K562 (cell line): ENCODE results near the gene CSF2. TPM values are rescaled to one million over a fixed set of nuclear protein-coding genes. Genes with fewer than 3 reads are reported as not detected.

Experiments
- ATAC-seq: fragments of 200-7000 bp; cut with Tn5 transposase; 3 replicates; pipeline ENCODE4 v1.9.1; 2020; ENCODE audit warnings: moderate library complexity
- BruUV-seq: library from RNA; stranded (reverse); fragments of 400-500 nt; replicated peaks from 2 replicates; lab custom pipeline; 2021; lab: Mats Ljungman, UMichigan
- CTCF ChIA-PET: fragments of 300-600 bp; formaldehyde crosslinking; extraction: SDS; loops from one replicate; lab custom pipeline; 2021; ENCODE audit warnings: low intra/inter-chr PET ratio; lab: Yijun Ruan, JAX
- POLR2A ChIA-PET: fragments of 300-600, 350-650 bp; sonication (Branson Sonifier 250); formaldehyde crosslinking; extraction: SDS; loops from one replicate; lab custom pipeline; 2021; ENCODE audit warnings: antibody characterized with exemption, inconsistent platforms; lab: Yijun Ruan, JAX
- DNase-seq, 4 experiments: peaks; one replicate each; pipeline versions ENCODE4 v3.0.0 to v3.0.0-alpha.2; 2011 to 2018; ENCODE audit warnings: low spot score in 3 of 4, mixed read lengths in 3 of 4; ENCODE audit errors: extremely low read depth in 1 of 4
- FAIRE-seq: peaks from 2 replicates; lab custom pipeline; 2011; peaks lifted over from hg19 to GRCh38; lab: Jason Lieb, UNC
- H2AFZ ChIP-seq: 2 replicates; pipeline ENCODE4 v1.6.0; 2011; ENCODE audit warnings: low read depth, low read length, control low read depth, inconsistent platforms
- H3K27ac ChIP-seq: fragments of 200-600 bp; 3 replicates; pipeline ENCODE4 v1.8.0; 2011; ENCODE audit warnings: low read depth, mild to moderate bottlenecking, control low read depth, inconsistent platforms, low read length, moderate library complexity, mixed read lengths; ENCODE audit errors: extremely low read depth
- H3K27me3 ChIP-seq, 2 experiments: fragments of 300-600 bp in 1 of 2; 2 replicates in 1 of 2; 3 replicates in 1 of 2; pipeline versions ENCODE4 v1.6.0 to v1.8.0; 2011; ENCODE audit warnings: inconsistent platforms in 2 of 2, low read length in 2 of 2, mild to moderate bottlenecking in 1 of 2, mixed read lengths in 1 of 2, moderate library complexity in 1 of 2; ENCODE audit not compliant: control insufficient read depth in 2 of 2, insufficient read depth in 2 of 2
- H3K36me3 ChIP-seq: fragments of 300-600 bp; 3 replicates; pipeline ENCODE4 v1.8.0; 2011; ENCODE audit warnings: mild to moderate bottlenecking, low read length, inconsistent platforms; ENCODE audit not compliant: control insufficient read depth, insufficient read depth
- H3K4me1 ChIP-seq, 2 experiments: fragments of 200-600 bp in 1 of 2; replicated peaks in 1 of 2; 2 replicates in 1 of 2; 3 replicates in 1 of 2; pipeline versions ENCODE4 v1.5.1 to v1.8.0; 2011; ENCODE audit warnings: inconsistent platforms in 2 of 2, low read length in 2 of 2, mild to moderate bottlenecking in 1 of 2, mixed read lengths in 1 of 2, moderate library complexity in 1 of 2; ENCODE audit not compliant: control insufficient read depth in 2 of 2, insufficient read depth in 2 of 2
- H3K4me2 ChIP-seq: 2 replicates; pipeline ENCODE4 v1.6.1; 2011; ENCODE audit warnings: low read length, control low read depth, inconsistent platforms, mixed read lengths; ENCODE audit not compliant: insufficient read depth
- H3K4me3 ChIP-seq: fragments of 200-600 bp; sonication (generic), shearing (Covaris generic); 2 replicates; pipeline ENCODE4 v1.5.1; 2016; ENCODE audit warnings: control low read depth, inconsistent platforms
- H3K79me2 ChIP-seq: fragments of 200-600 bp; 3 replicates; pipeline ENCODE4 v1.8.0; 2011; ENCODE audit warnings: low read length, inconsistent platforms; ENCODE audit not compliant: control insufficient read depth, insufficient read depth
- H3K9ac ChIP-seq, 2 experiments: 2 replicates each; pipeline versions ENCODE4 v1.6.0 to v1.6.1; 2011; ENCODE audit warnings: low read depth in 2 of 2, low read length in 2 of 2, control low read depth in 1 of 2, inconsistent platforms in 1 of 2, mild to moderate bottlenecking in 1 of 2, mixed read lengths in 1 of 2; ENCODE audit not compliant: insufficient read depth in 1 of 2
- H3K9me1 ChIP-seq: one replicate; pipeline ENCODE4 v1.6.0; 2011; ENCODE audit warnings: inconsistent platforms, mild to moderate bottlenecking, low read length, moderate library complexity; ENCODE audit not compliant: control insufficient read depth, insufficient read depth
- H3K9me3 ChIP-seq: replicated peaks from 2 replicates; pipeline ENCODE4 v1.5.1; 2011; ENCODE audit warnings: low read depth, low read length, inconsistent platforms; ENCODE audit not compliant: control insufficient read depth, insufficient read depth
- H4K20me1 ChIP-seq: replicated peaks from 2 replicates; pipeline ENCODE4 v1.6.1; 2011; ENCODE audit warnings: low read length, inconsistent platforms, mixed read lengths; ENCODE audit not compliant: control insufficient read depth, insufficient read depth
- ID3 ChIP-seq, 2 experiments: fragments of 250-450 bp in 1 of 2; fragments of 450-650 bp in 1 of 2; sonication (Bioruptor Pico) in 1 of 2; IDR thresholded peaks; 2 replicates each; pipeline versions ENCODE4 v1.6.1 to v1.8.0; 2016 to 2021; ENCODE audit warnings: mild to moderate bottlenecking in 2 of 2, moderate library complexity in 2 of 2, missing compliant biosample characterization in 1 of 2, missing genetic modification characterization in 1 of 2
- MEIS2 ChIP-seq: fragments of 450-650 bp; IDR thresholded peaks from 2 replicates; pipeline ENCODE4 v1.6.1; 2014; ENCODE audit warnings: mild to moderate bottlenecking; ENCODE audit not compliant: partially characterized antibody
- RCOR1 ChIP-seq, 2 experiments: IDR thresholded peaks; 2 replicates each; pipeline ENCODE4 v1.6.1; 2012; ENCODE audit warnings: low read depth in 2 of 2, low read length in 2 of 2, borderline replicate concordance in 1 of 2, improper control_type of control experiment in 1 of 2
- ZNF431 ChIP-seq: sonication (generic); formaldehyde crosslinking; IDR thresholded peaks from 2 replicates; pipeline ENCODE4 v1.8.0; 2022; ENCODE audit warnings: mild to moderate bottlenecking, missing genetic modification reagents
- WGBS: fragments of 100-300 bp; shearing (Covaris generic); methylation state at CpG from one replicate; pipeline ENCODE4 v1.1.6; 2016; ENCODE audit warnings: low coverage, mixed read lengths; ENCODE audit not compliant: insufficient coverage; ENCODE audit errors: missing lambda C conversion rate; 5-methylcytosine and 5-hydroxymethylcytosine counted together
- in situ Hi-C: fragments of 300-500 bp; cut with MboI; formaldehyde crosslinking; loops from 4 replicates; pipeline ENCODE4 v1.15.0; 2018; ENCODE audit warnings: inconsistent platforms, mixed read lengths
- intact Hi-C: fragments of 100-400 bp; cut with micrococcal nuclease; formaldehyde crosslinking; loops from 2 replicates; pipeline ENCODE4 v1.14.2; 2022
- polyA plus RNA-seq, 8 experiments: library from polyadenylated mRNA; depleted of rRNA in 4 of 8; stranded (reverse) in 5 of 8; unstranded in 3 of 8; fragments of >200 nt; fragmentation: Nextera tagmentation in 2 of 8; fragmentation: Illumina TruSeq in 1 of 8; extraction: Ambion mirVana in 2 of 8; extraction: Trizol in 1 of 8; gene quantifications; 2 replicates each; pipeline versions ENCODE4 v1.2.1 to v1.2.3, GENCODE V29; 2011 to 2014; ENCODE audit warnings: inconsistent platforms in 1 of 8, missing spikeins in 1 of 8
- total RNA-seq, 7 experiments: library from RNA; depleted of rRNA in 6 of 7; stranded (reverse); fragments of >200 nt in 6 of 7; fragmentation: Illumina TruSeq in 2 of 7; extraction: Trizol in 2 of 7; gene quantifications; 2 replicates each; pipeline versions ENCODE4 v1.2.1 to v1.2.3, GENCODE V29; 2011 to 2021; ENCODE audit warnings: low replicate concordance in 1 of 7
- TF ChIP-seq, protein P1 (sequence below), 2 experiments: fragments of 450-650 bp; IDR thresholded peaks; 2 replicates each; pipeline ENCODE4 v1.6.1; 2016

The CSF2 gene
- total and polyA plus RNA-seq, 9 of the 15 experiments (the other 6 are each of a cell fraction or from before 2014, with no cell fraction given), result 0.25 to 0.29 TPM; not detected in 7

- no TSS peak for BruUV-seq
- H3K9ac ChIP-seq, result peak overlapping the region in 1 of 2 experiments; percentile 37; a peak in 1 of 4 replicates
- H3K4me3 ChIP-seq, result no peak overlapping the region
- H2AFZ ChIP-seq, result no peak overlapping the region
- ChIA-PET CTCF (no interaction called here), POLR2A (interaction anchor here (1.2 kb wide), 1 partner anchor 16 kb away, joined by 3 read pairs; no protein-coding TSS in a partner anchor)
- ATAC-seq (no peak), FAIRE-seq (peak; percentile 71), DNase-seq (no peak)
- intact Hi-C loops, result no loop called here
- no peaks in the 10 kb centered on the region for H3K9me1 ChIP-seq
- TF ChIP-seq ID3 (CRISPR knock-in tag; IDR thresholded peaks at IDR 0.05) (no peak), ID3 (tag; IDR thresholded peaks at IDR 0.05) (no peak), RCOR1 (IDR thresholded peaks at IDR 0.05; ENCODE audit: borderline replicate concordance in 1 of 2, low read depth in 2 of 2, low read length in 2 of 2) (peak in 1 of 2 experiments; percentile 44; a peak in 1 of 4 replicates), MEIS2 (peak; percentile 29), ZNF431 (no peak)
- TF ChIP-seq, protein P1, sequence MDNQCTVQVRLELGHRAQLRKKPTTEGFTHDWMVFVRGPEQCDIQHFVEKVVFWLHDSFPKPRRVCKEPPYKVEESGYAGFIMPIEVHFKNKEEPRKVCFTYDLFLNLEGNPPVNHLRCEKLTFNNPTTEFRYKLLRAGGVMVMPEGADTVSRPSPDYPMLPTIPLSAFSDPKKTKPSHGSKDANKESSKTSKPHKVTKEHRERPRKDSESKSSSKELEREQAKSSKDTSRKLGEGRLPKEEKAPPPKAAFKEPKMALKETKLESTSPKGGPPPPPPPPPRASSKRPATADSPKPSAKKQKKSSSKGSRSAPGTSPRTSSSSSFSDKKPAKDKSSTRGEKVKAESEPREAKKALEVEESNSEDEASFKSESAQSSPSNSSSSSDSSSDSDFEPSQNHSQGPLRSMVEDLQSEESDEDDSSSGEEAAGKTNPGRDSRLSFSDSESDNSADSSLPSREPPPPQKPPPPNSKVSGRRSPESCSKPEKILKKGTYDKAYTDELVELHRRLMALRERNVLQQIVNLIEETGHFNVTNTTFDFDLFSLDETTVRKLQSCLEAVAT (IDR thresholded peaks at IDR 0.05), result no peak
- H3K4me1 ChIP-seq, result peaks cover 7 to 34% of the 10 kb centered on the region in 2 experiments; a peak in 4 of 5 replicates
- no peaks in the 10 kb centered on the region for H3K27me3 ChIP-seq
- in situ Hi-C loops, result no loop called here
- H3K36me3 ChIP-seq, result no peaks in the 10 kb centered on the region
- no peaks in the 10 kb centered on the region for H3K9me3 ChIP-seq
- no peak overlapping the region for H3K27ac ChIP-seq
- no peak overlapping the region for H3K4me2 ChIP-seq
- H3K79me2 ChIP-seq, result no peaks in the 10 kb centered on the region
- no peaks in the 10 kb centered on the region for H4K20me1 ChIP-seq
- 29% methylated on average over 6 of the region's 8 CpGs for WGBS
These were observed 3.4 kb downstream of the CSF2 start for GRCh38 chr5:132076983-132077382.
